ENCODE measurements around the gene KRTAP19-7. TPM values are rescaled to one million over a fixed set of nuclear protein-coding genes. Genes with fewer than 3 reads are reported as not detected.

Gene KRTAP19-7
- total RNA-seq, 1 donor from 2014 or later, result not detected

DNA sequence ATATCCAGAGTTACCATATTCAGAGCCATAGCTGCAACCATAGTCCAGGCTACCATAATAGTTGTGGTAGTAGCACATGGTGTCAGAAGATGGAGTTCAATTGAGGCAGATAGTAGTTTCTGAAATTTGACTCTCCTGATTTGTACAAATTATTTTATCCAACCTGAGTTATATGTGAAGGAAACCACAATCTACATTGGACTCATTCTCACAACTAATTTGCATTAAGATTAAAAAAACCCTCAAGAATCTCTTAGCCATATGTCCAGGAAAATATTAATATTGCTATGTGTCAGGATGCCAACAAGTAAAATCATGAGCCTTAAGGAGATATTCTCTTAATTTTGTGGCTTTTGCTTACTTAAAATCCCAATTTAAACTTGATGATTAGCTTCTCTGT lies 29.2 kb upstream of the KRTAP19-7 start, which contains the start of gene KRTAP22-2:
TSS of gene KRTAP22-2 (minus strand) at position 101 of the 400 bp plus-strand sequence.
- no peak within 1 kb of the TSS for H3K27ac Mint-ChIP-seq
- no peaks in the 10 kb centered on the region for H3K36me3 Mint-ChIP-seq
- H3K27me3 Mint-ChIP-seq, result no peaks in the 10 kb centered on the region
- H3K4me1 Mint-ChIP-seq (ENCODE audit: unreplicated experiment), result no peaks in the 10 kb centered on the region
- no peak for DNase-seq (ENCODE audit: extremely low spot score, unreplicated experiment)
- no peaks in the 10 kb centered on the region for H3K9me3 Mint-ChIP-seq
- H3K4me3 Mint-ChIP-seq, result no peak within 1 kb of the TSS
- TF ChIP-seq, protein P1, sequence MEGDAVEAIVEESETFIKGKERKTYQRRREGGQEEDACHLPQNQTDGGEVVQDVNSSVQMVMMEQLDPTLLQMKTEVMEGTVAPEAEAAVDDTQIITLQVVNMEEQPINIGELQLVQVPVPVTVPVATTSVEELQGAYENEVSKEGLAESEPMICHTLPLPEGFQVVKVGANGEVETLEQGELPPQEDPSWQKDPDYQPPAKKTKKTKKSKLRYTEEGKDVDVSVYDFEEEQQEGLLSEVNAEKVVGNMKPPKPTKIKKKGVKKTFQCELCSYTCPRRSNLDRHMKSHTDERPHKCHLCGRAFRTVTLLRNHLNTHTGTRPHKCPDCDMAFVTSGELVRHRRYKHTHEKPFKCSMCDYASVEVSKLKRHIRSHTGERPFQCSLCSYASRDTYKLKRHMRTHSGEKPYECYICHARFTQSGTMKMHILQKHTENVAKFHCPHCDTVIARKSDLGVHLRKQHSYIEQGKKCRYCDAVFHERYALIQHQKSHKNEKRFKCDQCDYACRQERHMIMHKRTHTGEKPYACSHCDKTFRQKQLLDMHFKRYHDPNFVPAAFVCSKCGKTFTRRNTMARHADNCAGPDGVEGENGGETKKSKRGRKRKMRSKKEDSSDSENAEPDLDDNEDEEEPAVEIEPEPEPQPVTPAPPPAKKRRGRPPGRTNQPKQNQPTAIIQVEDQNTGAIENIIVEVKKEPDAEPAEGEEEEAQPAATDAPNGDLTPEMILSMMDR (conservative IDR thresholded peaks at IDR 0.05), result no peak

DNA sequence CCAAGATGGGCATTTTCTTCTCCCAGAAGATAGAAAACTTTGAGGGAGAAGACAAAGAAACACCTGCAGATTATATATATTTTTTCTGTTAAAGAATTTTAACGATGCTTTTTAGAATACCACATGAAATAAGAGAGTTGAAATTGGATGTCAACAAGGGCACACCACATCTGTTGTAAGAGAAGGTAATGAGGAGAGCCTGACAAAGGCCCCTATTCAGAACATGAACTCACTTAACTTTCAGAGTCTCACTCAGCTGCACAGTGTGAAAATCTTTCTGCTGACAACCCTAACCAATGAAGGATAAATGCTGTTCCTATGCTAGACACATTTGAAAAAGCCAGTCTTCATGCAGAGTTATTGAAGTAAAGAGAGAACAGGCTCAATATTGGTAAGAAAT lies 21.8 kb upstream of the KRTAP19-7 start:
- H3K4me3 Mint-ChIP-seq, result no peak overlapping the region
- H3K27ac Mint-ChIP-seq, result no peak overlapping the region
- H3K36me3 Mint-ChIP-seq, result no peaks in the 10 kb centered on the region
- H3K9me3 Mint-ChIP-seq, result peaks cover 4% of the 10 kb centered on the region
- H3K27me3 Mint-ChIP-seq, result no peaks in the 10 kb centered on the region
- TF ChIP-seq, protein P1 (conservative IDR thresholded peaks at IDR 0.05), result no peak
- no peaks in the 10 kb centered on the region for H3K4me1 Mint-ChIP-seq (ENCODE audit: unreplicated experiment)
- DNase-seq (ENCODE audit: extremely low spot score, unreplicated experiment), result no peak

DNA sequence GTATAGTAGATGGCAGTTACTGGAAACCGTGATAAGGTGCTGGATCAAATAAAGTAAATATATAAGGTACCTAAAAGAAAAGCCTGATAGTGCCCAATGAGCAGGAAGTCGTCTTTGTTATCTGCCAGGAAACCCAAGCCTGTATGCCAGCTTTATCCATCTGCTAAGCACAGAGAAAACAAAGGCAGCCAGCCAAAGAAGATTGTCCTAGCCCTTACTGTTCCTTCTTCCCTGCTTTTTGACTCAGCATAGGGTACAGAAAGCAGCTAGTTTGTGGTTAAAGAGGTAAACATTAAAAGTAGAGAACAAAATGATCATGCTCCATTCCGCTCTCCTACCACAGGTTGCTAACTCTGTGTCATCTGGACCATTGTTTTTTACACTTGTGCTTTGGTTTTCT lies 19.0 kb upstream of the KRTAP19-7 start:
- no peaks in the 10 kb centered on the region for H3K27me3 Mint-ChIP-seq
- TF ChIP-seq, protein P1 (conservative IDR thresholded peaks at IDR 0.05), result no peak
- H3K9me3 Mint-ChIP-seq, result peaks cover 4% of the 10 kb centered on the region

DNA sequence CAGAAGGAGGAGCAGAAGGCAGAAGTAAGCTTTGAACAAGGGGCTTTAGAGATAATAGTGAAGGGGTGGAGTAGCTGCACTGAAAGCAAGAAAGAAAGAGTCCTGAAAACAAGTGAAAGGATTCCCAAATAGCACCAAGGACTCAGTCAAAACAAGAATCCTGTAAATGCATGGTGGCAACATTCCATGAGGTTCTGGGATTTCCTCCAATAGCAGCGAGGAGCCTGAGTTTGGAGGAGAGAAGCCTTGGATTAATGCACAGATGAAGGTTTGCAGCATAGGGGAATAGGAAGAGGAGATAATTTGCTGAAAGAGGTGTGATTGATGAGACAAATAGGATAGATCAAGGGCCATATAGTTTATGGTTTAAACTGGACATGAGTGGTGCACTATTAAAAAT lies 18.2 kb upstream of the KRTAP19-7 start:
- no peaks in the 10 kb centered on the region for H3K27me3 Mint-ChIP-seq
- H3K4me1 Mint-ChIP-seq (ENCODE audit: unreplicated experiment), result no peaks in the 10 kb centered on the region
- no peak for DNase-seq (ENCODE audit: extremely low spot score, unreplicated experiment)
- no peaks in the 10 kb centered on the region for H3K9me3 Mint-ChIP-seq
- TF ChIP-seq, protein P1 (conservative IDR thresholded peaks at IDR 0.05), result no peak
- H3K4me3 Mint-ChIP-seq, result no peak overlapping the region
- no peaks in the 10 kb centered on the region for H3K36me3 Mint-ChIP-seq
- H3K27ac Mint-ChIP-seq, result no peak overlapping the region

More for the DNA sequence above, 19.0 kb upstream of the KRTAP19-7 start:
- Mint-ChIP-seq H3K27ac (no peak overlapping the region), H3K4me1 (ENCODE audit: unreplicated experiment) (no peaks in the 10 kb centered on the region), H3K4me3 (no peak overlapping the region), H3K36me3 (no peaks in the 10 kb centered on the region)
- no peak for DNase-seq (ENCODE audit: extremely low spot score, unreplicated experiment)

DNA sequence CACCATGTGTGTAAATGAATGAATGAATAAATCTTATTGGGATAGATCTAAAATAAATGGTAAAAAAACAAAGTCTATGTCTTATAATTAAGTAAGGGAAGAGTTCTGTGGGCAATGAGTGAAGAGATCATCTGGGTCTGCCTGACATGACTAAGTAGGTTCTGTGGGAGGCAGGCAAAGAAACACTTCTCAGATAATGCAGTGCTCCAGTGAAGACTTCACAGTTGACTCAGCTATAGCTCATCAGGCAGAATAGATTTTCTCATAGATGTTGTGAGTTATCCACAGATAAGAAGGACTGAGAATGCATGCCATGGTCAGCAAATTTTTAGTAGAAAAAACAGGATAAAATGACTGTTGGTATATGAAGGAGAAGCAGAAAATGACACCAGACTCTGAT lies 16.7 kb upstream of the KRTAP19-7 start:
- Mint-ChIP-seq H3K27me3 (no peaks in the 10 kb centered on the region), H3K4me1 (ENCODE audit: unreplicated experiment) (no peaks in the 10 kb centered on the region), H3K27ac (no peak overlapping the region), H3K9me3 (no peaks in the 10 kb centered on the region), H3K4me3 (no peak overlapping the region), H3K36me3 (no peaks in the 10 kb centered on the region)
- no peak for DNase-seq (ENCODE audit: extremely low spot score, unreplicated experiment)
- TF ChIP-seq, protein P1 (conservative IDR thresholded peaks at IDR 0.05), result no peak

DNA sequence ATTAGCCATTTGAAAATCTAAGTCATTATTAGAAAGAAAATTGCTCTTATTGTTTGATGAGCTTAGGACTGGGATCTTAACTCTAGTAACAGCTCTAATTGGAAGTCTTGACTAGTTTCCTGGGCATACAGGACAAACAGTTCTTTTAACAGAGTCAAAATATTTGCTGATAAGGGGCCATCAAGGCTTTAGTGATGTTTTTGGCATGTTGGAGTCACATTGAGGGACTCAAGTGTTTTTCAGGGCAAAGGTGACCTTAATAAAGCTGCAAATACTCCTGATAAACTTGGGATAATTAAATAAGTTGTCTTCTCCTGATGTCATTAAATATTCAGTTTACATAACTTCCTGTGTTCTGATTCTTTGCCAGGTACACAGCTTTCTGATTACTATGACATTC lies 6.5 kb upstream of the KRTAP19-7 start:
- Mint-ChIP-seq H3K27me3 (no peaks in the 10 kb centered on the region), H3K4me3 (no peak overlapping the region), H3K27ac (no peak overlapping the region), H3K36me3 (no peaks in the 10 kb centered on the region), H3K4me1 (ENCODE audit: unreplicated experiment) (no peaks in the 10 kb centered on the region), H3K9me3 (no peaks in the 10 kb centered on the region)
- no peak for DNase-seq (ENCODE audit: extremely low spot score, unreplicated experiment)
- TF ChIP-seq, protein P1 (conservative IDR thresholded peaks at IDR 0.05), result no peak
